Measurements from ENCODE around the gene RETREG3. TPM values are rescaled to one million over a fixed set of nuclear protein-coding genes. Genes with fewer than 3 reads are reported as not detected.
A peak's percentile ranks its signal among the peaks of the same experiment; 100 is the strongest.

RETREG3 gene
- total and polyA plus RNA-seq, 2 of the 13 experiments (the other 11 are each of a cell fraction or from before 2014, with no cell fraction given), result 47.0 to 55.8 TPM

DNA sequence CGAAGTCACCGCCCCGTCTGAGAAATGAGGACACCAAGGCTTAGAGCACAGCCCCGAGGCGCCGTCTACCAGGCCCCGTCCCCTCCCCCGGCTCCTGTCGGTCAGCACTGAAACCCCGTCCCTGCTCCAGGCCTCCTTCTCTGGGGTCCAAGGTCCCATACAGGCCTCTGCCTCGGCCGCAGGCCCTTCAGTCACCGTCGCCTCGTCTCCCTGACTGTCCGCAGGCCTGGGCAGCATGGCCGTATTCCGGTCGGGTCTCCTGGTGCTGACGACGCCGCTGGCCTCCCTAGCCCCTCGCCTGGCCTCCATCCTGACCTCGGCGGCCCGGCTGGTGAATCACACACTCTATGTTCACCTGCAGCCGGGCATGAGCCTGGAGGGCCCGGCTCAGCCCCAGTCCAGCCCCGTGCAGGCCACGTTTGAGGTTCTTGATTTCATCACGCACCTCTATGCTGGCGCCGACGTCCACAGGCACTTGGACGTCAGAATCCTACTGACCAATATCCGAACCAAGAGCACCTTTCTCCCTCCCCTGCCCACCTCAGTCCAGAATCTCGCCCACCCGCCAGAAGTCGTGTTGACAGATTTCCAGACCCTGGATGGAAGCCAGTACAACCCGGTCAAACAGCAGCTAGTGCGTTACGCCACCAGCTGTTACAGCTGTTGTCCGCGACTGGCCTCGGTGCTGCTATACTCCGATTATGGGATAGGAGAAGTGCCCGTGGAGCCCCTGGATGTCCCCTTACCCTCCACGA is 46.6 kb downstream of the RETREG3 start (continued):
- TF ChIP-seq, protein P1, sequence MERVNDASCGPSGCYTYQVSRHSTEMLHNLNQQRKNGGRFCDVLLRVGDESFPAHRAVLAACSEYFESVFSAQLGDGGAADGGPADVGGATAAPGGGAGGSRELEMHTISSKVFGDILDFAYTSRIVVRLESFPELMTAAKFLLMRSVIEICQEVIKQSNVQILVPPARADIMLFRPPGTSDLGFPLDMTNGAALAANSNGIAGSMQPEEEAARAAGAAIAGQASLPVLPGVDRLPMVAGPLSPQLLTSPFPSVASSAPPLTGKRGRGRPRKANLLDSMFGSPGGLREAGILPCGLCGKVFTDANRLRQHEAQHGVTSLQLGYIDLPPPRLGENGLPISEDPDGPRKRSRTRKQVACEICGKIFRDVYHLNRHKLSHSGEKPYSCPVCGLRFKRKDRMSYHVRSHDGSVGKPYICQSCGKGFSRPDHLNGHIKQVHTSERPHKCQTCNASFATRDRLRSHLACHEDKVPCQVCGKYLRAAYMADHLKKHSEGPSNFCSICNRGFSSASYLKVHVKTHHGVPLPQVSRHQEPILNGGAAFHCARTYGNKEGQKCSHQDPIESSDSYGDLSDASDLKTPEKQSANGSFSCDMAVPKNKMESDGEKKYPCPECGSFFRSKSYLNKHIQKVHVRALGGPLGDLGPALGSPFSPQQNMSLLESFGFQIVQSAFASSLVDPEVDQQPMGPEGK (CRISPR knock-in tag; IDR thresholded peaks at IDR 0.05), result no peak; the same call in 1 of the 2 replicates
- TF ChIP-seq RARG (CRISPR knock-in tag; IDR thresholded peaks at IDR 0.05; ENCODE audit: low read depth), result 0 out of 2 replicates have a peak, but pooled peaks have one; percentile 50
- TF ChIP-seq SP4 (CRISPR knock-in tag; IDR thresholded peaks at IDR 0.05), result no peak
- no peak for TF ChIP-seq RFX3 (CRISPR knock-in tag; IDR thresholded peaks at IDR 0.05)
- TF ChIP-seq MAZ (IDR thresholded peaks at IDR 0.05; ENCODE audit: borderline replicate concordance, low read depth, low read length), result no peak
- 0 out of 2 replicates have a peak, but pooled peaks have one; percentile 15 for TF ChIP-seq MAZ (CRISPR knock-in tag; IDR thresholded peaks at IDR 0.05; ENCODE audit: low read depth)
- TF ChIP-seq KDM3A (CRISPR knock-in tag; IDR thresholded peaks at IDR 0.05; ENCODE audit: low read depth), result no peak
- TF ChIP-seq IKZF1 (IDR thresholded peaks at IDR 0.05), result no peak
- no peak for TF ChIP-seq ERF (CRISPR knock-in tag; IDR thresholded peaks at IDR 0.05)
- TF ChIP-seq ZNF232 (CRISPR knock-in tag; IDR thresholded peaks at IDR 0.05; ENCODE audit: borderline replicate concordance), result peak; percentile 21; the same call in 1 of the 2 replicates
- no peak for TF ChIP-seq PHF5A (CRISPR knock-in tag; IDR thresholded peaks at IDR 0.05; ENCODE audit: low read depth, unreplicated experiment)
- 0 out of 2 replicates have a peak, but pooled peaks have one; percentile 11 for TF ChIP-seq ZFP1 (CRISPR knock-in tag; IDR thresholded peaks at IDR 0.05)
- no peak for TF ChIP-seq ADNP (CRISPR knock-in tag; IDR thresholded peaks at IDR 0.05)
- no peak for TF ChIP-seq PPARG (CRISPR knock-in tag; conservative IDR thresholded peaks at IDR 0.05)
- no peak for TF ChIP-seq TEAD3 (CRISPR knock-in tag; optimal IDR thresholded peaks at IDR 0.05; ENCODE audit: borderline replicate concordance)
- TF ChIP-seq, protein P2, sequence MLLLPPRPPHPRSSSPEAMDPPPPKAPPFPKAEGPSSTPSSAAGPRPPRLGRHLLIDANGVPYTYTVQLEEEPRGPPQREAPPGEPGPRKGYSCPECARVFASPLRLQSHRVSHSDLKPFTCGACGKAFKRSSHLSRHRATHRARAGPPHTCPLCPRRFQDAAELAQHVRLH (CRISPR knock-in tag; IDR thresholded peaks at IDR 0.05; ENCODE audit: borderline replicate concordance, low read depth), result no peak; the same call in 1 of the 2 replicates
- peak in 1 of 2 experiments; percentile 56; a peak in 2 of 4 replicates for TF ChIP-seq POLR2A (IDR thresholded peaks at IDR 0.05; ENCODE audit: insufficient read depth in 1 of 2, low read depth in 2 of 2, low read length in 2 of 2)
- no peak for TF ChIP-seq ZEB1 (IDR thresholded peaks at IDR 0.05; ENCODE audit: insufficient replicate concordance, low read depth)
- peak; percentile 10; the same call in 1 of the 2 replicates for TF ChIP-seq SALL1 (CRISPR knock-in tag; IDR thresholded peaks at IDR 0.05)
- TF ChIP-seq SP5 (CRISPR knock-in tag; IDR thresholded peaks at IDR 0.05; ENCODE audit: borderline replicate concordance, low read depth), result no peak
- peak; percentile 51; the same call in 1 of the 2 replicates for TF ChIP-seq ZNF737 (CRISPR knock-in tag; IDR thresholded peaks at IDR 0.05; ENCODE audit: borderline replicate concordance)
- TF ChIP-seq, protein P3, sequence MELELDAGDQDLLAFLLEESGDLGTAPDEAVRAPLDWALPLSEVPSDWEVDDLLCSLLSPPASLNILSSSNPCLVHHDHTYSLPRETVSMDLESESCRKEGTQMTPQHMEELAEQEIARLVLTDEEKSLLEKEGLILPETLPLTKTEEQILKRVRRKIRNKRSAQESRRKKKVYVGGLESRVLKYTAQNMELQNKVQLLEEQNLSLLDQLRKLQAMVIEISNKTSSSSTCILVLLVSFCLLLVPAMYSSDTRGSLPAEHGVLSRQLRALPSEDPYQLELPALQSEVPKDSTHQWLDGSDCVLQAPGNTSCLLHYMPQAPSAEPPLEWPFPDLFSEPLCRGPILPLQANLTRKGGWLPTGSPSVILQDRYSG (CRISPR knock-in tag; IDR thresholded peaks at IDR 0.05), result no peak
- TF ChIP-seq, protein P4, sequence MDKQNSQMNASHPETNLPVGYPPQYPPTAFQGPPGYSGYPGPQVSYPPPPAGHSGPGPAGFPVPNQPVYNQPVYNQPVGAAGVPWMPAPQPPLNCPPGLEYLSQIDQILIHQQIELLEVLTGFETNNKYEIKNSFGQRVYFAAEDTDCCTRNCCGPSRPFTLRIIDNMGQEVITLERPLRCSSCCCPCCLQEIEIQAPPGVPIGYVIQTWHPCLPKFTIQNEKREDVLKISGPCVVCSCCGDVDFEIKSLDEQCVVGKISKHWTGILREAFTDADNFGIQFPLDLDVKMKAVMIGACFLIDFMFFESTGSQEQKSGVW (CRISPR knock-in tag; IDR thresholded peaks at IDR 0.05; ENCODE audit: borderline replicate concordance), result 0 out of 2 replicates have a peak, but pooled peaks have one; percentile 65
- peak; percentile 89 for TF ChIP-seq ZNF761 (CRISPR knock-in tag; conservative IDR thresholded peaks at IDR 0.05)
- TF ChIP-seq, protein P5, sequence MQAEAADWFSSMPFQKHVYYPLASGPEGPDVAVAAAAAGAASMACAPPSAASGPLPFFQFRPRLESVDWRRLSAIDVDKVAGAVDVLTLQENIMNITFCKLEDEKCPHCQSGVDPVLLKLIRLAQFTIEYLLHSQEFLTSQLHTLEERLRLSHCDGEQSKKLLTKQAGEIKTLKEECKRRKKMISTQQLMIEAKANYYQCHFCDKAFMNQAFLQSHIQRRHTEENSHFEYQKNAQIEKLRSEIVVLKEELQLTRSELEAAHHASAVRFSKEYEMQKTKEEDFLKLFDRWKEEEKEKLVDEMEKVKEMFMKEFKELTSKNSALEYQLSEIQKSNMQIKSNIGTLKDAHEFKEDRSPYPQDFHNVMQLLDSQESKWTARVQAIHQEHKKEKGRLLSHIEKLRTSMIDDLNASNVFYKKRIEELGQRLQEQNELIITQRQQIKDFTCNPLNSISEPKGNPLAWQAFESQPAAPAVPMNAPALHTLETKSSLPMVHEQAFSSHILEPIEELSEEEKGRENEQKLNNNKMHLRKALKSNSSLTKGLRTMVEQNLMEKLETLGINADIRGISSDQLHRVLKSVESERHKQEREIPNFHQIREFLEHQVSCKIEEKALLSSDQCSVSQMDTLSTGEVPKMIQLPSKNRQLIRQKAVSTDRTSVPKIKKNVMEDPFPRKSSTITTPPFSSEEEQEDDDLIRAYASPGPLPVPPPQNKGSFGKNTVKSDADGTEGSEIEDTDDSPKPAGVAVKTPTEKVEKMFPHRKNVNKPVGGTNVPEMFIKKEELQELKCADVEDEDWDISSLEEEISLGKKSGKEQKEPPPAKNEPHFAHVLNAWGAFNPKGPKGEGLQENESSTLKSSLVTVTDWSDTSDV (CRISPR knock-in tag; IDR thresholded peaks at IDR 0.05), result no peak

All from HepG2 (cell line).